ENCODE measurements around the gene FBXO2.
"Not testable (repeated sequence)": the region's sequence is repeated elsewhere in the genome, so short reads cannot be mapped to it uniquely, and the experiment has no call there.

Gene FBXO2

DNA sequence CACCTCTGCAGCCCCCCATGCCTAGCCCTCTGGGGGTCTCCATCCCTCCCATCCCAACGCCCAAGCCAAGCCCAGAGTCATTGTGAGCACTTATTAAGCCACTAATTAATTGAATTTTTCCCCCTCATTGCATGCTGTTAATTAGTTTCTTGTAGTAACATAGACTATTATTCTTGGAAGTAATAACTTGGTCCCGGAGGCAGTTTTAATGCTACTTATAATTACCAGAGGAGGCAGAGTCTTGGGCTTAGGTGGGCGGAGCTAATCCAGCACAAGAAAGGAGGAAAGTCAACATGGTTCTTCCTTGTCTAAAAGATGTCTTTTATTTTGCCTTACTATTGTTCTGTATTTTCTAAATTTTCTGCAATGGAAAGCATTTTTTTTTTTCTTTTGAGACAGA lies 27.7 kb downstream of the FBXO2 start:
- DNase-seq: no peak

DNA sequence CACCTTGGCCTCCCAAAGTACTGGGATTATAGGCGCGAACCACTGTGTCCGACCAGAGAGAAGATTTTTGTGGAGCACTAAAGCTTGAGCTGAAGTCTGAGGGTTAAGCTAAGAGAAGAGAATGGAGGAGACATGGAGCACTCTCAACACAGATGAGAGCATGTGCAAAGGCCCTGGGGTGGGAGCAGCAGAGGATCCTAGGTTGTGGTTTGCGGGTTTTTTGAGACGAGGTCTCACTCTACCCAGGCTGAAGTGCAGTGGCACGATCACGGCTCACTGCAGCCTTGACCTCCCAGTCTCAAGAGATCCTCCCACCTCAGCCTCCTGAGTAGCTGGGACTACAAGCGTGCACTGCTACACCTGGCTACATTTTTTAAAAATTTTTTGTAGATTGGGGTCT lies 30.5 kb downstream of the FBXO2 start:
- DNase-seq: no peak

DNA sequence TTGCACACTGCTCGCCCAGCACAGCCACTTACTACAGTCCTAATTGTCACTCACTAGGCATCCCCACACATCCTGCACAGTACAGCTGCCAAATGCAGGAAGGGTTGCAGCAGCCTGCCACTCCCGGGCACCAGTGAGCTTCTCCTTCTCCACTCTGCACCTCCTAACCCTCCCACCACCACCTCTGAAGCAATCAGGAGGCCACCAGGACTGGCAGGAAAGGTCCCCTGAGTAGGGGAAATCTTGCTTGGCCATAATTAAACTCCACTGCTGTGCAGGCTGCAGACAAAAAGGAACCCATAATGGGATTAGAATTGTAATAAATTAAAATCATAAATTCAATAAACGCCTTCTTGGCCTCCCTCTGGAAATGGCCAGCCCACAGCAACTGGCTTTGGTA lies 31.8 kb downstream of the FBXO2 start:
- DNase-seq: no peak

DNA sequence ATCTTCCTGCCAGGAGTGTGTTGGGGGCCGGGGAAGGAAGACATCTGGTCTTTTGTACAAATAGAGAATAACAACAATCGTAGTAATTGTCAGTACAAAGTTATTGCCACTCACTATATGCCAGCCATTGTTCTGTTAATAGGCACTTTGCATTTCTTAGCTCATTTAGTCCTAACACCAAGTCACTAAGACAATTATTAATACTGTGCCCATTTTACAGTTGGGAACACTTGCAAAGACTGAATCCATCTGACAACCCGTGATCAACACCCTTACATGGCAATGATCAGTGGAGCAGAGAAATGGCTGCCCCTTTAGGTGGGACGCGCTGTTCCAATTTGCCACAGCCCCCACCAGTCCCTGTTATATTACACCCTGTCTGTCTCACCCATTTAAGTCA lies 33.3 kb downstream of the FBXO2 start:
- no peak for DNase-seq

DNA sequence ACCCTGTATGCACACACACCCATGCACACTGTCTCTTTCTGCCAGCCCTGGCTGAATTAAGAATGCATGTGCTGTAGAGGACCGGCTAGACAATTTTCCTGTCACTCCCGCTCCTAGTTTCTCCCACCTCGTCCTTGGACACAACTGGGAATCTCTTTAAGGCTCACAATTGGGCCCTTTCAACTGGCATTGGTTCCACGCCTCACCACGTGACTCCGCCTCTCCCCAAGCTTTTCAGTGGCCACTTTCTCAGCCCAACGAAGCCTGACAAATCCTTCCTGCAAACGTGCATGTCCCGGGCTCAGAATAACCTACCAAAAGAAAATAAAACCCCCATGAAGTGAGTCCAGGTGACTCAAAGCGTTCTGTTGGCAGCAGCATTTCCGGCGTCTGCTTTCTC lies 33.8 kb downstream of the FBXO2 start:
- no peak for DNase-seq

DNA sequence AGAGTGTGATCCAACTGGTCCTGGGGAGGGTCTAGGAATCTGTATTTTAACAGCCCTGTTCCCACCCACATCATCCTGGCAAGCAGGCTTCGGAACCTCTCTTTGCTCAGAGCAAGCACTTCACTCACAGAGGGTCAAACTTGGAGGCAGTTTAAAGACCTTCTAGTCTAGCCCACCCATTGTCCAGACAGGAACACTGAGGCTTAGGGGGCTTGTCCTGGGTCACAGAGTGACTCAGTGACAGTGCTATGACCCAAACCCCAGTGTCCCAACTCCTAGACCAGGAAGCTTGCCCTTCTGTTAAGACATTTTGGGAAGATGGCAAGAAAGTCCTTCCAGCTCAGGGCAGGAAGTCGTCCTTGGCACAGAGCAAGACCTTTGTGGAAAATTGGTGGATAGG lies 36.5 kb downstream of the FBXO2 start:
- no peak for DNase-seq

DNA sequence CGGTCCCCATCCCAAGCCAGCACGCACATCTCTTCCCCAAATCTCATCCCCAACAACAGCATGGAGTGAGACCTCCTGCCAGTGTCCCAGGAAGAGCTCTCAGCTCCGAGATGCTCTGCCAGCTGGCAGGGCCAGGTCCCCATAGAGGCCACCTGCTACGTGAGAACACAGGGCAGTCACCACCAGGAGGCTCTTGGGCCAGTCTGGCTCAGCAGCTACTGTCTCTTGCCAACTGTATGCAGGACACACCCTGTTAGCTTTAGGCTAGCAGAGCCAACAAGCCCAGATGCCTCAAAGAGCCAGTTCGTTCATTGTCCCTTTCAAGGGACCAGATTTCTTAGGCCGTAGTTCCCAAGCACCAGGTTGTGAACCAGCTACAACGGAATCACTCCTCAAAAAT lies 36.9 kb downstream of the FBXO2 start:
- no peak for DNase-seq

DNA sequence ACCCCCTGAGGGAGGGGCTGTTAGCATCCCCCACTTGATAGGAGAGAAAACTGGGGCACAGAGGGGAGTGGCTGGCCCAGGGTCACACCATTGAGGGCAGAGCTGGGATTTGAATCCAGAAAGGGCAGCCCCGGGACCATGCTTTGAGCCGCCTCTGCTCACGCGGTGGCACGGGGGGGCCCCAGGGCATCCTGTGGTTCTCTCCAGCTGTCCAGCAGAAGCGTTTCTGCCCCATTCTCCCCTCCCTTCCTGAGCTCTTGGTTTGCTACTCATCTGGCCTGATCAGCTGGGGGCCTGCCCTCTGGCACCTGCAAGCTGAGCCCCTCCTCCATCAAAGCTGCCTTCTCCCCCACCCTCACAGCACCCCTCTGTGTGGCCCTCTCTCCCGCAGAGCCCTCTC lies 37.5 kb downstream of the FBXO2 start:
- no peak for DNase-seq

DNA sequence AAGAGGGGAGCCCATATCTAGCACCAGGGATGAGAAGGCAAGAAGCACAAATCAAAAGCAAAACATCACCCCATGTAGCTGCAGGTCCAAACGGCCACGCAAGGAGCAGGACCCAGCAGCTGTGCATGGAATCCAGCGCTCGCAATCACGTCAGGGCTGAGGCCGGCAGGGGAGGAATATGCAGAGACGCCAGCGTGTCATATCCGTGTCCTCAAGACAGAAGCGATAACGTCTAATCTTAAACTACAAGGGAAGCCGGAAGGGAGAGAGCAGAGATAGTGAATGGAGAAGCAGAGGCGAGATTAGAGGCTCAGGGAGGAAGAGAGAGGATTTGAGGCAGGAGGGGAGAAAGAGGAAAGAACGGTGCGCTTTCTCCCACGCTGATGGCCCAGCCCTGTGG lies 39.1 kb downstream of the FBXO2 start:
- DNase-seq: no peak

DNA sequence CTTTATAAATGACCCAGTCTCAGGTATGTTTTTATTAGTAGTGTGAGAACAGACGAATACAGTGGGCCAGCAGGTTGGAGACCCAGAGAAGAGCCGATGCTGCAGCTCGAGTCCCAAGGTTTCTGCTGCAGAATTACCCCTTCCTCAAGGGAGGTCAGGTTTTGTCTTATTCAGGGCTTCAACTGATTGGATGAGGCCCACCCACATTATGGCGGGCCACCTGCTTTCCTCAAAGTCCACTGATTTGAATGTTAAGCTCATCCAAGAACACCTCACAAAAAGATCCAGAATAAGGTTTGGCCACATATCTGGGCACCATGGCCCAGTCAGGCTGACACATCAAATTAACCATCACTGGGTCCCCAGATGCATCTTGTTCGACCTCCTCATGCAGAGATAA lies 40.9 kb downstream of the FBXO2 start:
- DNase-seq: no peak

DNA sequence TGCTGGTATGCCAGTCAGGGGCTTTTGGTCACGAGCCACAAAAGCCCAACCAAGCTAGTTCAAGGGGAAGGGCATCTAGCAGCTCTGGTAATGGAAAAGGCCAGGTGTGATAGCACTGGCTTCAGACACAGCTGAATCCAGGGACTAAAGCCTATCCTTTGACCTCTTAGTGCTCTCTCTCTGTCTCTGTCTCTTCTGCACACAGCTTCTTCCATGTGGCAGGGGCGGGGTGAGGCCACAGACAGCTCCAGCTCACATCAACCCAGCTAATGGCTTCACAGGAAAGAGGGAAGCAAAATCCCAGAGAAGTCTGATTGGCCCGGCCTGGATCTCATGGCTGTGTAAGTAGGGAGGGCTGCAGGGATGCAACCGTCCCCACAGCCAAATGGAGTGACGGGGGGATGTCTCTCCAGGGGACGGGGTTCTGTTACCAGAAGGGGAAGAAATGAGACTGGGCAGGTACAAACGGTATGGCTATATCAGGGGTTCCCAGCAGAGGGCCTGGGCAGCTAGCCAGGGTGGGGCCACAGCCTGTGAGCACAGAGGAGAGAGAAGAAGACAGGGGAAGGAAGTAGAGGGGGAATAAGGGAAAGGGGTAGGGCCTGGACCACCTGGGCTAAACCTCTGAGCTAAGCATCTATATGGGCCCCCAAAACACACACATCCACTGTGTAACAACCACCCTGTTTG lies 42.4 kb downstream of the FBXO2 start:
- no peak for DNase-seq

DNA sequence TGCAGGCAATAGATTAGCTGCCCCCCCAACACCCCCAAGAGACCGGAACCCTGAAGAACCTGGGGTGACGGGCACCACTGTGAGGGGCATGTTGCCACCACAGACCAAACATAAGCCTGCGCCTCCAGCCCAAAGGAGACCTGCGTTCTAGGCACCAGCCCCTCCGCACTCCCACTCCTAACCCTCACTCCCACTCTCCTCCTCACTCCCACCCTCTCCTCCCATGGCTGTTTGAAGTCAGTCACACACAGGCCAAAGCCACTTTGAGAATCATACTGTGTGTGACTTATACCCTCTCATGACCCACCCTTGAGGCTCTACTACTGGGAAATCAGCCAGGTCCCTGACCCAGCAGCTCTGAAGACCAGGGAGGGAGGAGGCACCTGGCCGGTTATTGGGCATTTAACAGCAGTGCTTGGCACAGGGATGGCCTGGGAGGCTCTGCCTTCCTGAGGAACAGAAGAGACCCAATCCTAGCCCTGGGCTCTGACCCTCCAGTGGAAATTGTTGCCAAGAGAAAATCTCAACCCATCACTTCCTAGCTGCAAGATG lies 43.5 kb downstream of the FBXO2 start:
- no peak for DNase-seq

DNA sequence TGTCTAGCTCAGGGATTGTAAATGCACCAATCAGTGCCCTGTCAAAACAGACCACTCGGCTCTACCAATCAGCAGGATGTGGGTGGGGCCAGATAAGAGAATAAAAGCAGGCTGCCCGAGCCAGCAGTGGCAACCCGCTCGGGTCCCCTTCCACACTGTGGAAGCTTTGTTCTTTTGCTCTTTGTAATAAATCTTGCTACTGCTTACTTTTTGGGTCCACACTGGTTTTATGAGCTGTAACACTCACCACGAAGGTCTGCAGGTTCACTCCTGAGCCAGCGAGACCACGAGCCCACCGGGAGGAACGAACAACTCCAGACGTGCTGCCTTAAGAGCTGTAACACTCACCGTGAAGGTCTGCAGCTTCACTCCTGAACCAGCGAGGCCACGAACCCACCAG lies 44.9 kb downstream of the FBXO2 start:
- not testable (repeated sequence) for DNase-seq

DNA sequence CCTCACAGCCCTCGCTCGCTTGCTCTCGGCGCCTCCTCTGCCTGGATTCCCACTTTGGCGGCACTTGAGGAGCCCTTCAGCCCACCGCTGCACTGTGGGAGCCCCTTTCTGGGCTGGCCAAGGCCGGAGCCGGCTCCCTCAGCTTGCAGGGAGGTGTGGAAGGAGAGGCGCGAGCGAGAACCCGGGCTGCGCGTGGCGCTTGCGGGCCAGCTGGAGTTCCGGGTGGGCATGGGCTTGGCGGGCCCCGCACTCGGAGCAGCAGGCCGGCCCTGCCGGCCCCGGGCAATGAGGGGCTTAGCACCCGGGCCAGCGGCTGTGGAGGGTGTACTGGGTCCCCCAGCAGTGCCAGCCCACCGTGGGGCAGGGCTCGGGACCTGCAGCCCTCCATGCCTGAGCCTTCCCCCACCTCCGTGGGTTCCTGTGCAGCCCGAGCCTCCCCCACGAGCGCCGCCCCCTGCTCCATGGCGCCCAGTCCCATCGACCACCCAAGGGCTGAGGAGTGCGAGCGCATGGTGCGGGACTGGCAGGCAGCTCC lies 45.6 kb downstream of the FBXO2 start:
- not testable (repeated sequence) for DNase-seq

DNA sequence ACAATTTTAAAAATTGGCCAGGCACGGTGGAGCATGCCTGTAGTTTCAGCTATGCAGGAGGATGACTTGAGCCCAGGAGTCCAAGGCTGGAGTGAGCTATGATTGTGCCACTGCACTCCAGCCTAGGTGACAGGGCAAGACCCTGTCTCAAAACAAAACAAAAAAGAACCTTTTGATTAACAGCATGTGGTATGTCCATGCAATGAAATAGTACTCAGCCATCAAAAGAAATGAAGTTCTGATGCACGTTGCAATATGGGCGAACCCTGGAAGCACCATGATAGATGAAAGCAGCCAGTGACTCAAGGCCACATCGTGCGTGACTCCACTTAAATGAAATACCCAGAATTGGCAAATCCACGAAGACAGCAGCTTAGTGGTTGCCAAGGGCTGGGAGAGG lies 47.5 kb downstream of the FBXO2 start:
- no peak for DNase-seq

DNA sequence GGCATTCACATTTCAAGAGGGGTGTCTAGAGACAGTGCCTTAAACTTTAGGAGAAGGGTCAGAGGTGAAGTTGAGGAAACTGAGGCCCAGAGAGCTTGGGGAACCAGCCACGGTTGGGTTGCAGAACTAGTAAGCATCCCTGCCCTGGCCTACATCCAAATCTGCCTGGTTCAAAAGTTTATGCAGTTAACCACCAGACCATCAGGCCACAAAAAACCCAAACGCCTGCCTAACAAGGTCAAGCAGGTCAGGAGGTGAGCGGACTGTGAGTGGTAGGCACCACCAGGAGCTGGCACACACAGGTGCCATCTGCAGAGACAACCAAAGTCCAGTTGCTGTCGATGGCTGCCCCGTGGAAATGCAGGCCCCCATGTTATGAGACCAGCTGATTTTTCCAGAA lies 51.2 kb downstream of the FBXO2 start:
- no peak for DNase-seq

DNA sequence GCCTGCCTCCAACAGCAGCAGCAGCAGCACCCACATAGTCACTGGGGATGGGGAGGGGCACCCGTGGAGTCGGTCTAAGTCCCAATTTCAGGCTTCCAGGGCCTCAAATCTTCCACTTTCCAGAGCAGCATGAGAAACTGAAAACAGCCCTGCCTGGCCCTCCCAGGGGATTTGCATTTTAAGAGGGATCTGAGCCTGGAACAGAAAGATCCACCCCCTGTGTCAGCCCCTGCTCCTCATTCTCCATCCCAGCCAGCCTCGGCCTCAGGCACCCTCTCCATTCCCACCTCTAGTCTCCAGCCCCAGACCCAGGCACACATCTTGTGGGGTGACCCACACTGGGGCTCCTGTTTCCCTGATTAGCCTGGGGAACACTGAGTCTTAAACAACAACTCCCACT lies 51.8 kb downstream of the FBXO2 start:
- no peak for DNase-seq

DNA sequence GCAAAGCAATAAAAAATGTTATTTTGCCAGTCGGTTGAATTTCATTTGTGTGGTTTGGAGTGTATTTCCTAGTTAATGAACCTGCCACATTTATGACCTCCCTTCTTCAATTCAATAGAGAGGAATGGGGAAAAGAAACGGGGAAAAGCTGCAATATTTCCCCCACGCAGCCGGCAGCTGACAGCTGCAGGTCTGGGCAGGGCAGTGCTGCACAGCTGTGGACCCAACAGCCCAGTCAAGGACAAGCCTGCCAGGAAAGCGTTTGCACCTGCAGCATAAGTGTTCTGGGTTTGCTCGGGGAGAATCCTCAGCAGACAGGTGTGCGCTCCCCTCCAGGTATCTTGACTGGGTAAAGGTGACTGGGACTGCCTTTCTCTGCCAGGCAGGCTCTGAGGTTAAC lies 53.4 kb downstream of the FBXO2 start:
- DNase-seq: no peak

DNA sequence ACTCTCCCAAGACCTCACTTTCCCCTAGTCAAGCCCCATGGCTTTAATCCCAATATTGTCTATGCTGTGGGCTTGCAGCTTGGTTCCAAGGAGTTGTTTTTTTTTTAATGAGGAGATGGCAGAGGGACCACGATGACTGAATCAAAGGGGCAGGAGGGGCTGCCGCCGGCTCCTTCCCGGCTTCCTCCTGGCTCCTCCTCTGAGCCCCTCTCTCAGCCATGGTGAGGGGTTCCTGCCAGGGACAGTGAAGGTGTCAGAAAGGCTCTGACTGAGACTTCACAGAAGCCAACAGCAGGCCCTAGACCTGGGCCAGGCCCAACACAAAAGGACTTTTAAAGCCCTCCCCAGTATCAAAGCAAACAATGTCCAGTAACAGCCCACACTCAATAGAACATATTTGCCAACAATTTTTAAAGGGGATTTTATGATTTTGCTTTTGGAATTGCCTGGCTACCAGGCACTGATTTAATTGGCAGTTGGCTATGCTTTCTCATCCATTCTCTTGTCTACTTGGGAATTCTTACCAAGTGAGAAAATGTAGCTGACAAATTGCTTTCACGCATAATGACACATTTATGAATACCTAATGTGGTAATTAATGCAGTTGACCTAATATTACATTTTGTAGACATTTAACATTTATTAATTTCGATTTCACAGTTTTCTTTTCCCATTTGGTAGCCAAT lies 54.2 kb downstream of the FBXO2 start:
- no peak for DNase-seq

DNA sequence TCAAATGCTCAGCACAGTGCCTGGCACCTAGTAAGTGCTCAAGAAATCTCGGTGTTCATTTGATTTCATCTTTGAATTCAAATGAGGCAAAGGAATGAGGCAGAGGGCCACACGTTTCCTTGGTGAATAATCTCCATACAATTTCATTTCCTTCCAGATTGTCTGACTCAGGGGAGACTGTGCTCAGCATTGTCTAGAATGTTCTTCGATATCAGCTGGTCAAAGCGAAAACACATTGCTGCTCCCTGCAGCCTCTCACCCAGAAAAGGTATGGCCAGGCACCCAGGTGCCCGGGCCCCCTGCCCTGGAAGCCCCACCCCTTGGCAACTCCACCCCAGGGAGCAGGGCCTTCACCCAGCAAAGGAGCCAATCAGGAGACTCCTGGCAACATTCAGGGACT lies 55.8 kb downstream of the FBXO2 start:
- no peak for DNase-seq
